ENCODE data around the gene FARP2. TPM values are rescaled to one million over a fixed set of nuclear protein-coding genes. Genes with fewer than 3 reads are reported as not detected.
"Not testable (repeated sequence)": the region's sequence is repeated elsewhere in the genome, so short reads cannot be mapped to it uniquely, and the experiment has no call there.

Gene FARP2
- total RNA-seq, 2 donors from 2014 or later: 31.1 to 35.3 TPM

- no peak for DNase-seq (ENCODE audit: low spot score)
- intact Hi-C loops (cut with DNase I): no loop called here
Measured at GRCh38 chr2:241506793-241507429, 150.8 kb downstream of the FARP2 start.

- DNase-seq (ENCODE audit: low spot score): no peak
- intact Hi-C loops (cut with DNase I): no loop called here
Measured at GRCh38 chr2:241507430-241508239, 151.6 kb downstream of the FARP2 start.

- peak; percentile 99 for DNase-seq (ENCODE audit: low spot score)
- intact Hi-C loops (cut with DNase I): no loop called here
Measured at GRCh38 chr2:241508240-241509154, 152.4 kb downstream of the FARP2 start, which contains the start of gene STK25. TSS of gene STK25 (minus strand) at chr2:241508584. CDS start at chr2:241508035, 549 bp downstream.

- intact Hi-C loops (cut with DNase I): no loop called here
Measured at GRCh38 chr2:241509155-241509784, 153.2 kb downstream of the FARP2 start.

GRCh38 chr2:241511091-241511741 lies 155.1 kb downstream of the FARP2 start:
- intact Hi-C loops (cut with DNase I): no loop called here
- DNase-seq (ENCODE audit: low spot score): no peak

More at GRCh38 chr2:241509155-241509784, 153.2 kb downstream of the FARP2 start:
- no peak for DNase-seq (ENCODE audit: low spot score)

GRCh38 chr2:241514553-241514952 lies 158.5 kb downstream of the FARP2 start:
- no peak for DNase-seq (ENCODE audit: low spot score)
- intact Hi-C loops (cut with DNase I): no loop called here

- no peak for DNase-seq (ENCODE audit: low spot score)
- intact Hi-C loops (cut with DNase I): no loop called here
Measured at GRCh38 chr2:241514986-241515737, 159.1 kb downstream of the FARP2 start.

- intact Hi-C loops (cut with DNase I): no loop called here
- no peak for DNase-seq (ENCODE audit: low spot score)
Measured at GRCh38 chr2:241516520-241516965, 160.5 kb downstream of the FARP2 start.

GRCh38 chr2:241517297-241517696 lies 161.2 kb downstream of the FARP2 start:
- intact Hi-C loops (cut with DNase I): no loop called here
- DNase-seq (ENCODE audit: low spot score): no peak

- no peak for DNase-seq (ENCODE audit: low spot score)
- intact Hi-C loops (cut with DNase I): no loop called here
Measured at GRCh38 chr2:241519669-241520068, 163.6 kb downstream of the FARP2 start.

- intact Hi-C loops (cut with DNase I): no loop called here
Measured at GRCh38 chr2:241522477-241522876, 166.4 kb downstream of the FARP2 start.

GRCh38 chr2:241525818-241526780 lies 170.0 kb downstream of the FARP2 start:
- intact Hi-C loops (cut with DNase I); DNase-seq (ENCODE audit: low spot score): not testable (repeated sequence)

More at GRCh38 chr2:241522477-241522876, 166.4 kb downstream of the FARP2 start:
- DNase-seq (ENCODE audit: low spot score): no peak

- DNase-seq (ENCODE audit: low spot score): no peak
- intact Hi-C loops (cut with DNase I): no loop called here
Measured at GRCh38 chr2:241530571-241530970, 174.5 kb downstream of the FARP2 start.

- intact Hi-C loops (cut with DNase I): no loop called here
- no peak for DNase-seq (ENCODE audit: low spot score)
Measured at GRCh38 chr2:241531161-241531722, 175.2 kb downstream of the FARP2 start.

- no peak for DNase-seq (ENCODE audit: low spot score)
- intact Hi-C loops (cut with DNase I): no loop called here
Measured at GRCh38 chr2:241532168-241532567, 176.1 kb downstream of the FARP2 start.
